Measurements from ENCODE around the gene ALDH3A2.

DNA sequence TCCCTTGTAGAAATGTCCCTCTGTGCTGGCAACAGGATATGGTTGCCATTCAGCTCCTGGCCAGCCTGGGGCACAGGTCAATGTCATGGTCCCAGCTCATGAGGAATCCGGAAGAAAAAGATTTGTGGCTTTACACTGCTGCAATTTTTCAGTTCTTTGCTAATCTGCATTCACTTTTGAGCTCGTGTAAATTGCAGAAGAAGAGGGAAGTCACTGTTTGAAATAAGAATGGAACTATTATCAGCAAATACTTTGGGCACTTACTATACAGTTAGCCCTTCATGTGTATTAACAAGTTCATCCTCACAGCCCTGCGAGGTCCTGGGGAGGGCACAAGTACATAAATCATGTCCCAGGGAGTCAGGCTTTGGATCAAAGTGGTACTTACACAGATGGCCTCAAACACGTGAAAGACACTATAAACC, 53.7 kb downstream of the ALDH3A2 start:
- TF ChIP-seq POLR2A (IDR thresholded peaks at IDR 0.05; ENCODE audit: low read length), result no peak
- TF ChIP-seq GATA1 (IDR thresholded peaks at IDR 0.05; ENCODE audit: low read depth, low read length), result no peak
